C4-2B (cell line): ENCODE results near the gene PELO.
A peak's percentile ranks its signal among the peaks of the same experiment; 100 is the strongest.

Source experiments
- H3K27ac ChIP-seq: fragments of 450-650 bp; 2 replicates; pipeline ENCODE4 v1.5.1; 2017
- ZFX ChIP-seq: fragments of 450-650 bp; IDR thresholded peaks from 2 replicates; pipeline ENCODE4 v1.6.1; 2017
- TF ChIP-seq, protein P1 (sequence below): fragments of 450-650 bp; conservative IDR thresholded peaks from 2 replicates; pipeline ENCODE4 v1.5.1; 2017; ENCODE audit warnings: mild to moderate bottlenecking

Gene PELO

DNA sequence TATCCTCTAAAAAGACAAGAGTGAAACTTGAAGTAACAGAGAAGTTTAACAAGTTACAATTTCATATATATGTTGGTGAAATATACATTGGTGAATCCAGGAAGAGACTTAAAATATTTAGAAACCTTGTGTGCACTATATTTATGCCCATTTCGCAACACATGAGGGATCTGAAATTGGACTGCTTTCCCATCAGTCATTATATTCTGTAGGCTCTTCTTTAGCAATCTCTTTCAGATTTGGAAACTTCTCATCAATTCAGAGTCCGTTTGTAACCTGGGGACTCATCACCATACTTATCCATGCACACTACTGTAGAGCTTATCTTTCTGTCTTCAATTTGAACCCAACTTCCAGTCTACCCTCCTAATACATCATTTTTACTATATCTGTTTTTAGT lies 2.1 kb downstream of the PELO start:
- TF ChIP-seq, protein P1, sequence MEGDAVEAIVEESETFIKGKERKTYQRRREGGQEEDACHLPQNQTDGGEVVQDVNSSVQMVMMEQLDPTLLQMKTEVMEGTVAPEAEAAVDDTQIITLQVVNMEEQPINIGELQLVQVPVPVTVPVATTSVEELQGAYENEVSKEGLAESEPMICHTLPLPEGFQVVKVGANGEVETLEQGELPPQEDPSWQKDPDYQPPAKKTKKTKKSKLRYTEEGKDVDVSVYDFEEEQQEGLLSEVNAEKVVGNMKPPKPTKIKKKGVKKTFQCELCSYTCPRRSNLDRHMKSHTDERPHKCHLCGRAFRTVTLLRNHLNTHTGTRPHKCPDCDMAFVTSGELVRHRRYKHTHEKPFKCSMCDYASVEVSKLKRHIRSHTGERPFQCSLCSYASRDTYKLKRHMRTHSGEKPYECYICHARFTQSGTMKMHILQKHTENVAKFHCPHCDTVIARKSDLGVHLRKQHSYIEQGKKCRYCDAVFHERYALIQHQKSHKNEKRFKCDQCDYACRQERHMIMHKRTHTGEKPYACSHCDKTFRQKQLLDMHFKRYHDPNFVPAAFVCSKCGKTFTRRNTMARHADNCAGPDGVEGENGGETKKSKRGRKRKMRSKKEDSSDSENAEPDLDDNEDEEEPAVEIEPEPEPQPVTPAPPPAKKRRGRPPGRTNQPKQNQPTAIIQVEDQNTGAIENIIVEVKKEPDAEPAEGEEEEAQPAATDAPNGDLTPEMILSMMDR = no peak
- TF ChIP-seq ZFX = no peak
- no peak overlapping the region for H3K27ac ChIP-seq

DNA sequence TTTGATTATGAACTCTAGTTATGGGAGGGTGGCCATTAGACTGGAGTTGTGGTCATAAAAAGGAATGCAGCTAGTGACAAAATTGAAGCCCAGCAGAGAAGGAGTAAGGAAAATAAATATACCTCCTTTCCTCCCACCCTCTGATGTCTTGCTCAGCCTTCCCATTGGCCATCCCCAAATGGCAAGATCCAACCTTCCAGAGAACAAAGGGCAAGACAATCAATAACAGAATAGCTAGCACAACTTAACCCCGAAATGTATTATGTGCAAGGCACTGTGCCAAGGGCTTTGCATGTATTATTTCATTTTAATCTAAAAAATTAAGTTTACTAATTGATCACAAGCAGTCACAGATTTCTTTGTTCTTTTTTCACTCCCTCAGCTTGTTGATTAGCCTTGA lies 3.6 kb downstream of the PELO start:
- no peak overlapping the region for H3K27ac ChIP-seq
- TF ChIP-seq ZFX = no peak
- TF ChIP-seq, protein P1 = no peak

DNA sequence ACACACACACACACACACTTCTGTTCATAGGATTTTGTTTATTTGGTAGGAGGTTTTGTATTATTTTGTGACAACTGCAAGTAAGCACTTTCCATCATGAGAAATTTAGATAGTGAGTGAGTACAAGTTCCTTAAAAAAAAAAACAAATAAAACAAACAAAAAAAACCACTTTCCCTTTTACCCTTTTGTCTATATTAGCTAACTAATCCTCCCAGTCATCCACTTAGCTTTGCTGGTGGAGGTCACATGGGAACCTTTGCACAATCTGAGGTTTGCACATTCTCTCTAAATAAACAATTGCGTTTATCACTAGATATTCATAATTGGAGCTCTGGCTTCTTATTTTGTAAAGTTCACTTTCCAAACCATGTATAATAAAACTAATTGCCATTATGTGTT lies 6.8 kb downstream of the PELO start:
- TF ChIP-seq, protein P1 = no peak
- TF ChIP-seq ZFX = no peak
- H3K27ac ChIP-seq = no peak overlapping the region

DNA sequence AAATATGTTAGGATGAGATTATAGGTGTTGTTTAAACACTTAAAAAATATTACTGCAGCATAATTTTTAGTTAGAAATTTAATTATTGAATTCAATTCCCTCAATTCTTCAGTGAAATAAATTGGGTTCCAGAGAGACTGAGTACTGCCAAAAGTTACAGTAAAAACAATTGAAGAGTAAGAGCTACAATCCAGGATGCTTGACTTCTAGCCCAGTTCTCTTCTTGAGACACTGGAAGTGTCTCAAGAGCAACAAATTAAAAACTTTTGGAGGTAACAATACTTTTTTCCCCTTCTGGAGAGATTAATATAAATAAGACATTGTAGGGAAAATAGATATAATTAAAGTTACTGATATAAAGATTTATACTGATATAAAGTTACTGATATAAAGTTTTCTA lies 8.3 kb downstream of the PELO start:
- no peak overlapping the region for H3K27ac ChIP-seq
- TF ChIP-seq, protein P1 = no peak
- TF ChIP-seq ZFX = no peak

DNA sequence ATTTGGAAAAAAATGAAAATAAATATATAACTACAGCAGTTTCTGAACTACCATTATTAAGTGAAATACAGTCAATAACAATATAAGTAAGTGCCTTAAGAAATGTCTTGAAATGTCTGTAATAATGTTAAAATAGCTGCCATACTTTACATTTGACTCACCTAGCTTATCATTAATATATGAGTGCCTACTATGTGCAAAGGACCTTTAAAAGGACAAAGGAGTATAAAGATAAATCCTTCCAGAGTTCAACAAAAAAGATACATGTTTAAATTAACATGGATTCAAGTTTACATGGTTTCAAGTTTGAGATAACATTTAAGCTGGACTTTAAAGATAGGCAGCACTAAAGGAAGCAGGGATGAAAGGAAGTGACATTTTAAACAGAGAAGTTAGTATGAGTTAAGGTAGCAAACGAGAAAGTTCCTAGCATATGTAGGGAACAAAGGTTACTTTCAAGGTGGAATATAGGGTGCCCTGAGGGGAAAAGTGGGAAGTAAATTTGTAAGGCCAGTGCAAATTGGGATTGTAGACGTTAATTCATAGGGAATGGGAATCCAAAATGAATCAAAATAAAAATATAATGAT lies 8.9 kb downstream of the PELO start:
- TF ChIP-seq ZFX = no peak
- TF ChIP-seq, protein P1 = no peak
- H3K27ac ChIP-seq = no peak overlapping the region

DNA sequence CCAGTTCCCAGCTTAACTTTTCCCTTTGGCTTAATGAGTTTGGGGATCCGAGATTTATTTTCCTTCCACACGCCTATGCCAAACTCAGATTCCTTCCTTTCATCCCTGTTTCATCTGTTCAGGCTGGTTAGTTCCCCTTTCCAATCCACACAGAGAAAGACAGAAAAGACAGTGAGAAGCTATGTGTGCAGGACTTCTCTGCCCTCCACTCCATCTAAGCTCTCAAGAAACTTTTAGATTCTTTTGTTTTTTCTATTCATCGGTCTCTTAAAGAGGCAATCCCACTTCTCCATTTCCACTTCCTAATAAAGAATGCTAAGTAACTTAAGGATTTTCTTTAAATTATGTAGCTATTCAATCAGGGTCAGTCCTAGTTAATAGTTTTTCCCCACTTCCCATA lies 11.2 kb downstream of the PELO start:
- TF ChIP-seq ZFX = no peak
- TF ChIP-seq, protein P1 = no peak
- H3K27ac ChIP-seq = peak overlapping the region; percentile 98

DNA sequence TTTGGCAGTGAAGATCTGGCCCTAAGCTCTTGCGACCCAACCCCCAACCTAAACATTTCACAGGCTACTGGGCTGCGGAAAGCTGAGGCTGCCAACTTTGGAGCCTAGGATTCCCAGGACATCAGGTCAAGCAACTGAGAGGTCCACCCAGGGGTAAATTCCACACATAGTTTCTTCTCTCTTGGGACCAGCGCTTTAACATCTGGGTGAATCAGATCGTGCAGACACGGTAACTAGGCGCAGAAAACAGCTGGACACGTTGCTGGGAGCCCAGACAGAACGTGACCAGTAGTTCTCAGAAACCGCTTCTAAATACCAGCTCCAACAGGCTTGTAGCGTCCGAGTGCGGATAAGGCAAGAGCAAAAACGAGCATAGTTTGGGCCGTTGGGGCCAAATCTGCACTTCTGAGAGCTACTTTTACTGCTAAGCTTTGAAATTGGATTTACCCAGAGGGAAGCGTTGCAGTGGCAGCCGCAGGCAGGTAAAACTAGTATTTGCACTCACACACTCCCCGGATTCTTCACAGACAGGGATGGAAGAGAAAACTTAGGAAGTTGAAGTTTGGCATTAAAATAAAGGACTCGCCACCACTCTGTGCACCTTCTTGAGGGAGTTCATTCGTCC lies 11.8 kb downstream of the PELO start:
- H3K27ac ChIP-seq = peak overlapping the region; percentile 98
- TF ChIP-seq, protein P1 = no peak
- no peak for TF ChIP-seq ZFX
